Stimulated activated CD4-positive, alpha-beta T cell treated with anti-CD3 and anti-CD28 coated beads, Interleukin-15, amount 100 ng/mL, for 24 hours (primary cell): Measurements from ENCODE around the gene NKTR.

ENCODE experiments used
- DNase-seq: peaks from one replicate; pipeline ENCODE4 v3.0.0-alpha.2; 2020

Gene NKTR

GRCh38 chr3:42662813-42663535 is 62.5 kb downstream of the NKTR start:
- DNase-seq, result no peak

GRCh38 chr3:42663581-42664437 is 63.3 kb downstream of the NKTR start:
- no peak for DNase-seq

DNA sequence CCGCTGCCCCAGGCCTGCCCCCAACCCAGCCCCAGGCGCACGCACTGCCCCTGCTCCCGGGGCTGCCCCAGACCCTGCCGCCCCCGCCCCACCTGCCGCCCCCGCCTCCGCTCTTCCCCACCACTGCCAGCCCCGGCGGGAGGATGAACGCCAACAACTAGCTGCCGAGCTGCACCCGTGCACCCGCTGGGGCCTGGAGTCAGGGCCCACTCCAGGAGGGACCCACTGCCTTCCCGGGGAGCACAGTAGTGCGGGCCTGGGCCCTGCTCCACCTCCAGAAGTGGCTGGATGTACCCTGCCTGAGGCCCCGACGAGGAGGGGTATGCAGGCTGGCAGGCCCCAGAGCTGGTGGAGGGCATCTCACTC is 63.9 kb downstream of the NKTR start:
- no peak for DNase-seq

DNA sequence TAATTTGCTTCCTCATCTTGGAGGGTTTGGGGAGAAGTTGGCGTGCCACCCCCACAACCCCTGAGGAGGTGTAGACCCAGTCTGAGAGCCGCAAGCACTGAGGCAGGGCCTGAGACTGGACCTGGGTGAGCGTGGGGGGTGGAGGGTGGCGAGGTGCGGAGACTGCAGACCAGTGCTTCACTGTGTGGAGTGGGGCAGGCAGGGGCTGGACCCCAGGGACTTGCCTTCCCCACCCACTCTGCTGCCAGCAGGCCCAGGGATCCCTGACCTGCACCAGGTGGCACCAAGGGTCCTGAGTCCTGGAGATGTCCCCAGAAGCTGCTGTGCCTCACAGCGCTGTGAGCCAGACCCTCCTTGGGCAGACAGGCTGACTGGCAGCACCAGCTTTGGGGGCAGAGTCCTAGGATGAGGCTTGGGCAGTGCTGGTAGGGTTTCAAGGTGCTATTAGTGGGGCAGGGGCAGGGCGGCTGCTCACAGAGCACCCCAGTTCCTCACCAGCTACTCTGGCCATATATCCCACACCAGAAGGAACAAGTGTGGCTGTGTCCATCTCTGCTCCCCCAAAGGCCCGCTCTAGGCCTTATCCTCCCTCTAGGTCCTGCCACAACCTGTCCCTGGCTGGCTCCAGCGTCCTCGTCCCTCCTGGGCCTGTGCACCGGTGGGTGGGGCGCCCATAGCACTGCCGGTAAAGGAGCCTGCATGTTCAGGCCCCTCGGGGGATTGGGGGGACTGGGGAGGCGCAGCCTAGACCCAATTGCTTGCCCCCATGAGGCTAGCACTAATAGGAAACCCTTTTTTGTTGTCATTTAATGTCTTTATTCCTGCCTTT is 64.8 kb downstream of the NKTR start:
- DNase-seq, result no peak

GRCh38 chr3:42666022-42666421 is 65.5 kb downstream of the NKTR start:
- no peak for DNase-seq

GRCh38 chr3:42666577-42666998 is 66.1 kb downstream of the NKTR start:
- DNase-seq, result no peak

DNA sequence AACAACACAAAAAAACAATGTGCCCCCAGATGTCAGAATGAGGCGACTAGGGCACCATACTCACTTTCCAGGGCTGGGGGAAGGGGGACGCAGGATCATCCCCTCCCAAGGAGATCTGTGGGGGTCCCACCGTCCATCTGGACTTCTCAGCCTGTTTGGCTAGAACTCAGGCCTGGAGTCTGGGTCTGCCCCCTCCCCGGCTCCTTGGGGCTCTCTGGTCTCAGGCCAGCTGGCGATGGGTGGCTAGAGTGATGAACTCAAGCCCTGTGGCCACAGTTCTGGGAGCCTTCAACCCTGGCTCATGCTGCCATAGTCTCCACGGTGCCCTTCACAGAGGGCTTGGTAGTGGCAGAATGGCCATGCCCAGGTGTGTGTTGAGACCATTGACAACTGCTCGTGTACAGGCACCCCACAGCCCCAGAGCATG is 66.6 kb downstream of the NKTR start:
- no peak for DNase-seq

GRCh38 chr3:42667523-42668412 is 67.3 kb downstream of the NKTR start:
- no peak for DNase-seq

DNA sequence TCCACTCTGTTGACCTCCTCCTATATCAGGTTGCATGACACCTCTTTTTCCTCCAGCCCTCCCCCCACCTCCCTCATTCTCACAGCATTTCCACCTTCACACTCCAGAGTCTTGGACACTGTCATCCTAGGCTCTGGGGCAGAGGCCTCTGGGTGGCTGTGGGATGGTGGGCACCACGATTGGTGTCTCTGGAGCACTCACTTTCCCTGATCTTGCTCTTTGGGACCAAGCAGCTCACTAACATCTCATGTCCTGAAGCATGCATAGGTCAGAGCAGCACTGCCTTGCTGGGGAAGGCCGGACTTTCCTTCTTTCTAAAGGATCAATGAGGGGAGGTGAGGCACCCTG is 67.9 kb downstream of the NKTR start:
- no peak for DNase-seq

GRCh38 chr3:42668793-42669217 is 68.3 kb downstream of the NKTR start:
- DNase-seq, result no peak

GRCh38 chr3:42670051-42670576 is 69.6 kb downstream of the NKTR start:
- DNase-seq, result no peak

- DNase-seq, result no peak
Measured at GRCh38 chr3:42670670-42671069, 70.2 kb downstream of the NKTR start.

DNA sequence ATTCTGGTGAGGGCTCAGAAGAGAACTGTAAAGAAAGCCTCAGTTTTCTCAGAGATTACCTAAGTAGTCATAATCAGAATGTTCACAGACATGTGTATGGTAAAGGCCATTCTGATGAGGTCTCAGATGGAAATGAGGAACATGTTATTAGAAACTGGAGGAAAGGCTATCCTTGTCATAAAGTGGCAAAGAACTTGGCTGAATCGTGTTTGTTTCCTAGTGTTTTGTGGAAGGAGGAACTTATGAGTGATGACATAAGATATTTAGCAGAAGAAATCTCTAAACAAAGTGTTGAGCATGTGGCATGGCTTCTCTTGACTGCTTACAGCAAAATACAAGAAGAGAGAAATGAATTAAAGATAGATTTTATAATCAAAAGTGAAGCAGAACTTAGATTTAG is 72.0 kb downstream of the NKTR start:
- no peak for DNase-seq

- DNase-seq, result no peak
Measured at GRCh38 chr3:42673082-42673481, 72.6 kb downstream of the NKTR start.

GRCh38 chr3:42674146-42674545 is 73.7 kb downstream of the NKTR start:
- no peak for DNase-seq

- no peak for DNase-seq
Measured at GRCh38 chr3:42675909-42676308, 75.4 kb downstream of the NKTR start.

- DNase-seq, result no peak
Measured at GRCh38 chr3:42678447-42678846, 78.0 kb downstream of the NKTR start.

DNA sequence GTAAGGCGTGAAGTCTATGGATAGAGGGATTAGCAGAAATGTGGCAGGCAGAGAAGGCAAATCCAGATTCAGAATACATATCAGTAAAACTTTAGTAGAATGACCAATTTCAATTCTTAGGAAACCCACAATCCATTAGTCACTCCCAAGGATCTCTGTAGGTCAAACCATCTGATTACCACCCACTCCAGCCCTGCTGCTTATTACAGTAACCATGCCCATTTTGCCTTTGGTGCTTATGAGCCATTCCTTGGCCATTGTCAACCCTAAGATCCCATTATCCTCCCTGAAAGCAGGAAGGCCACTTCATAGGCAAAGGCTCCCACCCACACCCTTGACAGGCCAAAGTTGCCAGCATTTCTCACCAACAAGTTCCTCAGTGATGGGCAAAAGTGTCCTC is 79.8 kb downstream of the NKTR start:
- no peak for DNase-seq

DNA sequence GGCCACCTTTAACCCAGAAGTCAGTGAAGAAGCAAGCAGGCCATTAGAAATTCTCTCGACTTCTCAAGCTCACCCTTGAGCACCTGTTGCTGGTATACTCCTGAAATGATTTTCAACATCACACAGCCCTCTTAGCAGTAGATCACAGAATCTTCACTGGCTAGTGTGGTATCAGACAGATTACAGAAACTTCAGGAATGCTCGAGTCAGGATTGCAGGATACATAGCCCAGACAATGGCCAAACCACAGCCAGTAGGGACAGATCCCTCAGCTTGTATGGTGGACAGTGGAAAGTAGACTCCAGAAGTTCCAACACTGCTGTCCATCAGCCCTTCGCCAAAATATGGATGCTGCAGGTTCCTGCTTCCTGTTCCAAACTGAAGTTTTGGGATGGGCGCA is 80.3 kb downstream of the NKTR start:
- DNase-seq, result no peak

- no peak for DNase-seq
Measured at GRCh38 chr3:42681361-42682038, 81.0 kb downstream of the NKTR start.

- no peak for DNase-seq
Measured at GRCh38 chr3:42682301-42683070, 82.0 kb downstream of the NKTR start.
